Vagina (tissue), 2 donors: ENCODE measurements around the gene KRT86. TPM values are rescaled to one million over a fixed set of nuclear protein-coding genes. Genes with fewer than 3 reads are reported as not detected.

Experiments
- DNase-seq, 2 donors: peaks; one replicate each; pipeline ENCODE4 v3.0.0-alpha.2; 2017; ENCODE audit errors: extremely low spot score in 2 of 2
- H3K27ac ChIP-seq: fragments of 200-600 bp; sonication (generic); one replicate; pipeline ENCODE4 v1.5.1; 2019
- H3K27me3 ChIP-seq: fragments of 200-600 bp; sonication (generic); one replicate; pipeline ENCODE4 v1.5.1; 2019
- H3K36me3 ChIP-seq, 2 donors: fragments of 200-600 bp; sonication (generic); one replicate each; pipeline ENCODE4 v1.5.1; 2017 to 2019
- H3K4me1 ChIP-seq: fragments of 200-600 bp; sonication (generic); one replicate; pipeline ENCODE4 v1.5.1; 2019
- H3K4me3 ChIP-seq, 2 donors: fragments of 200-600 bp; sonication (generic); 1 replicate in 1 of 2; 2 replicates in 1 of 2; pipeline ENCODE4 v1.5.1; 2016 to 2019
- H3K9me3 ChIP-seq: fragments of 200-600 bp; sonication (generic); one replicate; pipeline ENCODE4 v1.5.1; 2019
- POLR2A ChIP-seq, 2 donors: fragments of 450-650 bp; IDR thresholded peaks; one replicate each; pipeline ENCODE4 v1.6.1; 2017; ENCODE audit warnings: antibody characterized with exemption in 2 of 2, mild to moderate bottlenecking in 2 of 2, moderate library complexity in 2 of 2
- POLR2AphosphoS5 ChIP-seq, 2 donors: sonication (generic); formaldehyde crosslinking; IDR thresholded peaks; one replicate each; pipeline ENCODE4 v1.9.0; 2017; ENCODE audit warnings: antibody characterized with exemption in 2 of 2, mild to moderate bottlenecking in 2 of 2, low read depth in 1 of 2; ENCODE audit not compliant: insufficient read depth in 1 of 2
- intact Hi-C: fragments of 100-400 bp; cut with DNase I; formaldehyde crosslinking; loops from one replicate; pipeline ENCODE4 v1.15.1; 2023
- total RNA-seq: library from RNA; depleted of rRNA; stranded (reverse); fragments of >200 nt; gene quantifications from one replicate; pipeline ENCODE4 v1.2.3, GENCODE V29; 2016
- TF ChIP-seq, protein P1 (sequence below), 3 experiments: fragments of 450-650 bp in 2 of 3; fragments of 200-600 bp in 1 of 3; sonication (generic) in 1 of 3; IDR thresholded peaks; one replicate each; pipeline ENCODE4 v1.5.1; 2017 to 2019; ENCODE audit warnings: antibody characterized with exemption in 3 of 3, mild to moderate bottlenecking in 2 of 3, moderate library complexity in 2 of 3

KRT86 gene
- total RNA-seq, 1 donor from 2014 or later, result not detected

- H3K36me3 ChIP-seq, result no peaks in the 10 kb centered on the region
- no peaks in the 10 kb centered on the region for H3K9me3 ChIP-seq
- peaks cover 33% of the 10 kb centered on the region for H3K4me1 ChIP-seq
- DNase-seq, result no peak
- no peak overlapping the region for H3K4me3 ChIP-seq
- intact Hi-C loops, result no loop called here
- no peak overlapping the region for H3K27ac ChIP-seq
- TF ChIP-seq, protein P1, sequence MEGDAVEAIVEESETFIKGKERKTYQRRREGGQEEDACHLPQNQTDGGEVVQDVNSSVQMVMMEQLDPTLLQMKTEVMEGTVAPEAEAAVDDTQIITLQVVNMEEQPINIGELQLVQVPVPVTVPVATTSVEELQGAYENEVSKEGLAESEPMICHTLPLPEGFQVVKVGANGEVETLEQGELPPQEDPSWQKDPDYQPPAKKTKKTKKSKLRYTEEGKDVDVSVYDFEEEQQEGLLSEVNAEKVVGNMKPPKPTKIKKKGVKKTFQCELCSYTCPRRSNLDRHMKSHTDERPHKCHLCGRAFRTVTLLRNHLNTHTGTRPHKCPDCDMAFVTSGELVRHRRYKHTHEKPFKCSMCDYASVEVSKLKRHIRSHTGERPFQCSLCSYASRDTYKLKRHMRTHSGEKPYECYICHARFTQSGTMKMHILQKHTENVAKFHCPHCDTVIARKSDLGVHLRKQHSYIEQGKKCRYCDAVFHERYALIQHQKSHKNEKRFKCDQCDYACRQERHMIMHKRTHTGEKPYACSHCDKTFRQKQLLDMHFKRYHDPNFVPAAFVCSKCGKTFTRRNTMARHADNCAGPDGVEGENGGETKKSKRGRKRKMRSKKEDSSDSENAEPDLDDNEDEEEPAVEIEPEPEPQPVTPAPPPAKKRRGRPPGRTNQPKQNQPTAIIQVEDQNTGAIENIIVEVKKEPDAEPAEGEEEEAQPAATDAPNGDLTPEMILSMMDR (IDR thresholded peaks at IDR 0.05), result no peak
- no peak for TF ChIP-seq POLR2A (IDR thresholded peaks at IDR 0.05)
- no peak for TF ChIP-seq POLR2AphosphoS5 (IDR thresholded peaks at IDR 0.05; ENCODE audit: insufficient read depth in 1 of 2, low read depth in 1 of 2)
- H3K27me3 ChIP-seq, result no peaks in the 10 kb centered on the region
Observed at GRCh38 chr12:52246720-52247621, 27.5 kb upstream of the KRT86 start.

GRCh38 chr12:52247622-52248540 lies 26.6 kb upstream of the KRT86 start:
- intact Hi-C loops, result no loop called here
- Histone ChIP-seq H3K4me1 (peaks cover 33% of the 10 kb centered on the region), H3K9me3 (no peaks in the 10 kb centered on the region), H3K4me3 (no peak overlapping the region), H3K27me3 (no peaks in the 10 kb centered on the region), H3K27ac (no peak overlapping the region), H3K36me3 (no peaks in the 10 kb centered on the region)
- TF ChIP-seq, protein P1 (IDR thresholded peaks at IDR 0.05), result no peak
- no peak for TF ChIP-seq POLR2A (IDR thresholded peaks at IDR 0.05)
- DNase-seq, result no peak

DNA sequence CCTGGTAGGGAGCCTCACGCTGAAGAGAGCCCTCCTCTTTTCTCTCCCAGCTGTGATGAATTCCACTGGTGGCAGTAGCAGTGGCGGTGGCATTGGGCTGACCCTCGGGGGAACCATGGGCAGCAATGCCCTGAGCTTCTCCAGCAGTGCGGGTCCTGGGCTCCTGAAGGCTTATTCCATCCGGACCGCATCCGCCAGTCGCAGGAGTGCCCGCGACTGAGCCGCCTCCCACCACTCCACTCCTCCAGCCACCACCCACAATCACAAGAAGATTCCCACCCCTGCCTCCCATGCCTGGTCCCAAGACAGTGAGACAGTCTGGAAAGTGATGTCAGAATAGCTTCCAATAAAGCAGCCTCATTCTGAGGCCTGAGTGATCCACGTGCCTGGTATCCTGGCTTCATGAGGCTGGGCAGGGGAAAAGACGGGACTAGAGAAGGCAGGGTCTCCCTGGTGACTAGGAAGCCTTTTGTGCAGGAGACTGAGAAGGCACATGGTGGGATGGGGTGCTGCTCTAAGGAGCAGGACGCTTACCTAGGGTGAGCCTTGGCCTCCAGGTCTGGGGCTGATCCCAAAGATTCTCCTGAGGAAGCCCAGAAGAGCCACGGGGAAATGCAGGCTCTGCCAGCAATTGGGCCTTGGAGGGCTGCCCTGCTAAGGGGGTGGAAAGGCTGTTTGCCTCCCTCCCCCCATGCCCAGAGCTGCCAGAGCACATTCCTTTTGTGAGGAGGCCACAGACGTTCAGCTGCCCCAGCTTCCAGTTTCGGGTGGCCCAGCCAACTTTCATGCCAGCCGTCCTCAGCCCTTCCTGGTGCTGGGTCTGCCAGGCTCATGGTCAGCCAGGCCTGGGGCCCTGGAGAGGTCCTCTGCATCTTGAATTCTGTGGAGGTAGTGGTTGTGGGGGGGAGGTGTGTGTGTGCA lies 25.6 kb upstream of the KRT86 start:
- Histone ChIP-seq H3K4me1 (peaks cover 23% of the 10 kb centered on the region), H3K4me3 (no peak overlapping the region), H3K9me3 (no peaks in the 10 kb centered on the region), H3K36me3 (no peaks in the 10 kb centered on the region), H3K27me3 (no peaks in the 10 kb centered on the region), H3K27ac (no peak overlapping the region)
- TF ChIP-seq POLR2A (IDR thresholded peaks at IDR 0.05) (no peak), POLR2AphosphoS5 (IDR thresholded peaks at IDR 0.05; ENCODE audit: insufficient read depth in 1 of 2, low read depth in 1 of 2) (no peak)
- TF ChIP-seq, protein P1 (IDR thresholded peaks at IDR 0.05), result no peak
- DNase-seq, result no peak
- intact Hi-C loops, result no loop called here

DNA sequence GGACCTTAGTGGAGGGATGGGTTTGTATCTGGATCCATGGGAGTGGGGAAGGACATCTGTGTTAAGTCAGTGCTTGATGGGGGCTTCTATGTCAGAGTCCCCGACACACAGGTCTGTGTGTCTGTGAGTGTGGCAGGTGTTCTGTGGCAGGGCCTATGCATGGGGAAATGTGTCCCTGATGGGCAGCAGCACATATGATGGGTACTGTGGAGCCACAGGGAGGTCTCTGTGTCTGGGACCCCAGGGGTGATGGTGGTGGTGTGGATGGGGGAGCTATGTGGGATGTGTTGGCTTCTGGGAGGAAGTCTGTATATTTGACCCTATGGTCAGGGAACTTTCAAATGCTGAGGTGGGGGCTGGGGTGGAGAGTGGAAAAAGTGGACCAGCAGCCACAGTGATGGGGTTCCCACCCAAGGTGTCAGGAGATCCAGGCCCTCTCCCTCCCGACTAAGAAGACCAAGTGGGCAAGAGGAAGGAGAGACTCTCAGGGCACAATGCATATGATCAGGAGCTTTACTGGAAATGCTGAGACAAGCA lies 24.9 kb upstream of the KRT86 start:
- peaks cover 16% of the 10 kb centered on the region for H3K4me1 ChIP-seq
- no peaks in the 10 kb centered on the region for H3K27me3 ChIP-seq
- no peaks in the 10 kb centered on the region for H3K36me3 ChIP-seq
- no peaks in the 10 kb centered on the region for H3K9me3 ChIP-seq
- no peak overlapping the region for H3K4me3 ChIP-seq
- no peak for DNase-seq
- TF ChIP-seq POLR2A (IDR thresholded peaks at IDR 0.05), result no peak
- TF ChIP-seq, protein P1 (IDR thresholded peaks at IDR 0.05), result no peak
- no peak for TF ChIP-seq POLR2AphosphoS5 (IDR thresholded peaks at IDR 0.05; ENCODE audit: insufficient read depth in 1 of 2, low read depth in 1 of 2)
- intact Hi-C loops, result no loop called here
- no peak overlapping the region for H3K27ac ChIP-seq
